ENCODE results near the gene COL4A1. TPM values are rescaled to one million over a fixed set of nuclear protein-coding genes. Genes with fewer than 3 reads are reported as not detected.
A peak's percentile ranks its signal among the peaks of the same experiment; 100 is the strongest.

COL4A1 gene
- total RNA-seq, 2 donors from 2014 or later, result 505 to 852 TPM

DNA sequence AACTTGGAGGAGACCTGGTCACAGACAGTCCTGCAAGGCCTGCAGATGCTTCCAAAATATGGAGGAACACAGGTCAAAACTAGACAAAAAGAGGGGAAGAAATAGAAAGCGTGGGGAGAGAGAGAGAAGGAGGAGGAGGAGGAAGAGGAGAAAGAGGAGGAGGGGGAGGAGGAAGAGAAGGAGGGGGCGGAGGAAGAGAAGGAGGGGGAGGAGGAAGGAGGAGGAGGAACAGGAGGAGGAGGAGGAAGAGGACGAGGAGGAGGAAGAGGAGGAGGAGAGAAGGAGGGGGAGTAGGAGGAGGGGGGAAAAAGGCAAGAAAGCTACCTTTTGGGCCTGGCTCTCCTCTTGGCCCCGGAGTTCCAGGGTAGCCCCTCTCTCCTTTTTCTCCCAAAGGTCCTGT is 105.8 kb downstream of the COL4A1 start:
- DNase-seq (ENCODE audit: low spot score), result no peak
- Histone ChIP-seq H3K4me1 (ENCODE audit: control insufficient read depth in 1 of 2, low read depth in 2 of 2) (peaks cover 0 to 8% of the 10 kb centered on the region in 2 donors), H3K27ac (no peak overlapping the region), H3K27me3 (replicated peaks; ENCODE audit: insufficient read depth) (no peaks in the 10 kb centered on the region), H3K36me3 (peaks cover 78% of the 10 kb centered on the region), H3K4me3 (no peak overlapping the region), H3K9me3 (no peaks in the 10 kb centered on the region)
- ATAC-seq (ENCODE audit: insufficient number of reproducible peaks, low FRiP score, low read depth), result no peak
- no peak for TF ChIP-seq CTCF (IDR thresholded peaks at IDR 0.05)

- peaks cover 79% of the 10 kb centered on the region for H3K36me3 ChIP-seq
- ATAC-seq (ENCODE audit: insufficient number of reproducible peaks, low FRiP score, low read depth) (no peak), DNase-seq (ENCODE audit: low spot score) (no peak)
- no peak overlapping the region for H3K27ac ChIP-seq
- peaks cover 0 to 8% of the 10 kb centered on the region in 2 donors for H3K4me1 ChIP-seq (ENCODE audit: control insufficient read depth in 1 of 2, low read depth in 2 of 2)
- no peaks in the 10 kb centered on the region for H3K27me3 ChIP-seq (replicated peaks; ENCODE audit: insufficient read depth)
- H3K9me3 ChIP-seq, result no peaks in the 10 kb centered on the region
- no peak for TF ChIP-seq CTCF (IDR thresholded peaks at IDR 0.05)
- H3K4me3 ChIP-seq, result no peak overlapping the region
These were observed 106.6 kb downstream of the COL4A1 start for GRCh38 chr13:110200276-110200870.

- no peak overlapping the region for H3K27ac ChIP-seq
- ATAC-seq (ENCODE audit: insufficient number of reproducible peaks, low FRiP score, low read depth), result no peak
These were observed 107.7 kb downstream of the COL4A1 start for GRCh38 chr13:110199046-110199831.

GRCh38 chr13:110197471-110197870 is 109.5 kb downstream of the COL4A1 start:
- TF ChIP-seq CTCF (IDR thresholded peaks at IDR 0.05), result no peak
- no peak for DNase-seq (ENCODE audit: low spot score)
- ATAC-seq (ENCODE audit: insufficient number of reproducible peaks, low FRiP score, low read depth), result no peak
- Histone ChIP-seq H3K9me3 (no peaks in the 10 kb centered on the region), H3K4me3 (no peak overlapping the region), H3K4me1 (ENCODE audit: control insufficient read depth in 1 of 2, low read depth in 2 of 2) (peaks cover 0 to 8% of the 10 kb centered on the region in 2 donors), H3K27ac (peak overlapping the region; percentile 10 to 33), H3K36me3 (peaks cover 88% of the 10 kb centered on the region), H3K27me3 (replicated peaks; ENCODE audit: insufficient read depth) (no peaks in the 10 kb centered on the region)

More at GRCh38 chr13:110199046-110199831, 107.7 kb downstream of the COL4A1 start:
- Histone ChIP-seq H3K4me3 (no peak overlapping the region), H3K9me3 (no peaks in the 10 kb centered on the region), H3K27me3 (replicated peaks; ENCODE audit: insufficient read depth) (no peaks in the 10 kb centered on the region), H3K4me1 (ENCODE audit: control insufficient read depth in 1 of 2, low read depth in 2 of 2) (peaks cover 0 to 8% of the 10 kb centered on the region in 2 donors), H3K36me3 (peaks cover 83% of the 10 kb centered on the region)
- no peak for DNase-seq (ENCODE audit: low spot score)
- TF ChIP-seq CTCF (IDR thresholded peaks at IDR 0.05), result no peak

- Histone ChIP-seq H3K27me3 (replicated peaks; ENCODE audit: insufficient read depth) (no peaks in the 10 kb centered on the region), H3K4me1 (ENCODE audit: control insufficient read depth in 1 of 2, low read depth in 2 of 2) (peaks cover 0 to 8% of the 10 kb centered on the region in 2 donors), H3K9me3 (no peaks in the 10 kb centered on the region), H3K36me3 (peaks cover 90% of the 10 kb centered on the region), H3K27ac (peak overlapping the region; percentile 10 to 33), H3K4me3 (no peak overlapping the region)
- TF ChIP-seq CTCF (IDR thresholded peaks at IDR 0.05), result no peak
- DNase-seq (ENCODE audit: low spot score), result no peak
- no peak for ATAC-seq (ENCODE audit: insufficient number of reproducible peaks, low FRiP score, low read depth)
These were observed 109.9 kb downstream of the COL4A1 start for GRCh38 chr13:110197026-110197425.
